KMS-11 (cell line): Measurements from ENCODE around the gene CBS.
"Not testable (repeated sequence)": the region's sequence is repeated elsewhere in the genome, so short reads cannot be mapped to it uniquely, and the experiment has no call there.

Experiments
- H2AFZ ChIP-seq: fragments of 200-600 bp; sonication (generic); 2 replicates; pipeline ENCODE4 v1.6.1; 2016; ENCODE audit warnings: antibody characterized with exemption, mixed run types, low read depth
- H3K27ac ChIP-seq: fragments of 200-600 bp; sonication (generic); 2 replicates; pipeline ENCODE4 v1.6.1; 2016; ENCODE audit warnings: mild to moderate bottlenecking, mixed run types
- H3K27me3 ChIP-seq: fragments of 200-600 bp; sonication (generic); 2 replicates; pipeline ENCODE4 v1.6.1; 2017; ENCODE audit warnings: mild to moderate bottlenecking, low read depth, mixed run types, moderate library complexity; ENCODE audit not compliant: insufficient read depth
- H3K36me3 ChIP-seq: fragments of 200-600 bp; sonication (generic); 2 replicates; pipeline ENCODE4 v1.6.1; 2017; ENCODE audit warnings: mild to moderate bottlenecking, mixed run types; ENCODE audit not compliant: insufficient read depth
- H3K4me1 ChIP-seq: fragments of 200-600 bp; sonication (generic); 2 replicates; pipeline ENCODE4 v1.6.1; 2016; ENCODE audit warnings: mild to moderate bottlenecking, low read depth, mixed run types; ENCODE audit not compliant: poor library complexity, severe bottlenecking
- H3K4me2 ChIP-seq: fragments of 200-600 bp; sonication (generic); 2 replicates; pipeline ENCODE4 v1.7.0; 2016; ENCODE audit warnings: mild to moderate bottlenecking, mixed run types
- H3K4me3 ChIP-seq: fragments of 200-600 bp; sonication (generic); IDR thresholded peaks from 2 replicates; pipeline ENCODE4 v1.6.1; 2017; ENCODE audit warnings: low read depth, low read length, mixed read lengths; ENCODE audit not compliant: insufficient read depth
- H3K79me2 ChIP-seq: fragments of 200-600 bp; sonication (generic); 2 replicates; pipeline ENCODE4 v1.6.1; 2016; ENCODE audit warnings: low read depth, mixed run types; ENCODE audit not compliant: insufficient read depth
- H3K9ac ChIP-seq: fragments of 200-600 bp; sonication (generic); 2 replicates; pipeline ENCODE4 v1.6.1; 2016; ENCODE audit warnings: mild to moderate bottlenecking, mixed run types
- H4K20me1 ChIP-seq: fragments of 200-600 bp; sonication (generic); 2 replicates; pipeline ENCODE4 v1.6.1; 2016; ENCODE audit warnings: mild to moderate bottlenecking, mixed run types; ENCODE audit not compliant: insufficient read depth
- TF ChIP-seq, protein P1 (sequence below): fragments of 200-600 bp; sonication (generic); conservative IDR thresholded peaks from 2 replicates; pipeline ENCODE4 v1.6.1; 2017; ENCODE audit warnings: low read depth, mild to moderate bottlenecking, antibody characterized with exemption, low read length, moderate library complexity, mixed read lengths

The CBS gene

DNA sequence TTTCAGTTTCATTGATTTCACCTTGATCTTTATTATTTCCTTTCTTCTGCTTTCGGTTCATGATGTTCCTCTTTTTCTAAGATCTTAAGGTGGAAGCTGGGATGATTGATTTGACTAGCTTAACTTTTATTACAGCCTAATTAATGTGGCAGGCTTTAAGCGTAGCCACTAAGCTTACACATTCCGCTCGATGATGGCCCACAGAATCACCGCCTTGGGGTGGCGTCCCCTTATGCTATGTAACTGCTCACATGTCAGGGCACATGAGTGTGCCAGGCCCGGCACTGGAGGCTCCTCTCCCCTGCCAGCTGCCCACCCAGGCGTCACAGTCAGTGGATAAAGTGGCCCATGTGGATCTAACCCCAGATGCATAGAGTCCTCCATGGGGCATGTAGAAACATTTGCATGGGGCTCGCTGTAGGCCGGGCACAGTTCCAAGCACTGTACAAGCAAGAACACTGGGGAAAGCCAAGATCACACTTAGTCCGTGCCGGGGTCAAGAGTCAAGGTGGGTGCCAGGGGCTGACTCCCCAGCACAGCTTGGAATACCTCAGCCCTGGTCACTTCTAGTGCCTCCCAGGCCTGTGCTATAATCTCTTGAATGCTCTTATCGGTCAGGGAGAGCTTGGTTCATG is 59.6 kb downstream of the CBS start:
- Histone ChIP-seq H3K27ac (no peak overlapping the region), H2AFZ (no peak overlapping the region), H3K36me3 (no peaks in the 10 kb centered on the region; the same call in 1 of the 2 replicates), H3K79me2 (no peaks in the 10 kb centered on the region), H3K9ac (no peak overlapping the region), H3K4me1 (no peaks in the 10 kb centered on the region), H4K20me1 (no peaks in the 10 kb centered on the region), H3K27me3 (no peaks in the 10 kb centered on the region), H3K4me3 (no peak overlapping the region), H3K4me2 (no peak overlapping the region)
- TF ChIP-seq, protein P1, sequence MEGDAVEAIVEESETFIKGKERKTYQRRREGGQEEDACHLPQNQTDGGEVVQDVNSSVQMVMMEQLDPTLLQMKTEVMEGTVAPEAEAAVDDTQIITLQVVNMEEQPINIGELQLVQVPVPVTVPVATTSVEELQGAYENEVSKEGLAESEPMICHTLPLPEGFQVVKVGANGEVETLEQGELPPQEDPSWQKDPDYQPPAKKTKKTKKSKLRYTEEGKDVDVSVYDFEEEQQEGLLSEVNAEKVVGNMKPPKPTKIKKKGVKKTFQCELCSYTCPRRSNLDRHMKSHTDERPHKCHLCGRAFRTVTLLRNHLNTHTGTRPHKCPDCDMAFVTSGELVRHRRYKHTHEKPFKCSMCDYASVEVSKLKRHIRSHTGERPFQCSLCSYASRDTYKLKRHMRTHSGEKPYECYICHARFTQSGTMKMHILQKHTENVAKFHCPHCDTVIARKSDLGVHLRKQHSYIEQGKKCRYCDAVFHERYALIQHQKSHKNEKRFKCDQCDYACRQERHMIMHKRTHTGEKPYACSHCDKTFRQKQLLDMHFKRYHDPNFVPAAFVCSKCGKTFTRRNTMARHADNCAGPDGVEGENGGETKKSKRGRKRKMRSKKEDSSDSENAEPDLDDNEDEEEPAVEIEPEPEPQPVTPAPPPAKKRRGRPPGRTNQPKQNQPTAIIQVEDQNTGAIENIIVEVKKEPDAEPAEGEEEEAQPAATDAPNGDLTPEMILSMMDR, result no peak

- H3K4me2 ChIP-seq, result no peak overlapping the region
- H4K20me1 ChIP-seq, result no peaks in the 10 kb centered on the region
- H3K4me1 ChIP-seq, result no peaks in the 10 kb centered on the region
- H3K27me3 ChIP-seq, result no peaks in the 10 kb centered on the region
- H3K9ac ChIP-seq, result no peak overlapping the region
- no peak overlapping the region for H3K27ac ChIP-seq
- H3K36me3 ChIP-seq, result no peaks in the 10 kb centered on the region; the same call in 1 of the 2 replicates
- no peak overlapping the region for H2AFZ ChIP-seq
- H3K4me3 ChIP-seq, result no peak overlapping the region
- no peaks in the 10 kb centered on the region for H3K79me2 ChIP-seq
- TF ChIP-seq, protein P1, result no peak
These were observed 63.0 kb downstream of the CBS start for GRCh38 chr21:43012596-43012995.

- H3K4me3 ChIP-seq, result no peak overlapping the region
- TF ChIP-seq, protein P1, result no peak
- H3K27me3 ChIP-seq, result no peaks in the 10 kb centered on the region
- H3K4me2 ChIP-seq, result no peak overlapping the region
- H4K20me1 ChIP-seq, result no peaks in the 10 kb centered on the region
- H3K27ac ChIP-seq, result no peak overlapping the region
- no peaks in the 10 kb centered on the region for H3K4me1 ChIP-seq
- H3K79me2 ChIP-seq, result no peaks in the 10 kb centered on the region
- H3K9ac ChIP-seq, result no peak overlapping the region
- H2AFZ ChIP-seq, result no peak overlapping the region
- no peaks in the 10 kb centered on the region; the same call in 1 of the 2 replicates for H3K36me3 ChIP-seq
These were observed 68.8 kb downstream of the CBS start for GRCh38 chr21:43006874-43007208.

DNA sequence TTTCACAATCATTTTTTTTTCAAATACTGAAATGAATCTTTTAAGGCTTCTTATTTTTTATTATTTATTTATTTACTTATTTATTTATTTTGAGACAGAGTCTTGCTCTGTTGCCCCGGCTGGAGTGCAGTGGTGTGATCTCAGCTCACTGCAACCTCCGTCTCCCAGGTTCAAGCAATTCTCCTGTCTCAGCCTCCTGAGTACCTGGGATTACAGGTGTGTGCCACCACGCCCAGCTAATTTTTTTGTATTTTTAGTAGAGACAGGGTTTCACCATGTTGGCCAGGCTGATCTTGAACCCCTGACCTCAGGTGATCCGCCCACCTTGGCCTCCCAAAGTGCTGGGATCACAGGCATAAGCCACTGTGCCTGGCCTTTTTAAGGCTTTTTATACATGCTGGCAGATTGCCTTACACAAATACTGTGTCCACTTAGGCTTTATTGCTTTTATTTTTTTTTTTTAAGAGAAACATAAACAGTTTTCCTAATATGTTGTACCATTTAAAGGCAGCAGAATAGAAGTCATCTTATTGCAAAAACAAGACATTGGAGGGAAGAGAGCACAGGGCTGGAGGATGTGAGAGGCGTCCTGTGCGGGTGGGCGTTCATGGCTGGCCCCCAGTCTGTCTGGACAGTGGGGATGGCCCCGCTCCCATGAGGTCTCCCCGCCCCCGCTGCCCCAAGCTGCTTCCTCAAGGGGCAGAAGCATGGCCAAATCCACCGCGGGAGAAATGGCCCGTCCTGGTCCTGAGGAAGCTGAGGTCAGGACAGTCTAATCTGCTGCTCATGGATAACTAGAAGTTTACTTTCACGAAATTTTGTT is 69.4 kb downstream of the CBS start:
- H3K4me2 ChIP-seq, H2AFZ ChIP-seq, H3K9ac ChIP-seq, H3K79me2 ChIP-seq, H3K27ac ChIP-seq, H4K20me1 ChIP-seq, H3K4me1 ChIP-seq, H3K27me3 ChIP-seq, H3K36me3 ChIP-seq, H3K4me3 ChIP-seq: not testable (repeated sequence)

GRCh38 chr21:43005635-43006034 is 70.0 kb downstream of the CBS start:
- H2AFZ ChIP-seq, result no peak overlapping the region
- H3K27me3 ChIP-seq, result no peaks in the 10 kb centered on the region
- no peaks in the 10 kb centered on the region for H3K36me3 ChIP-seq
- no peak overlapping the region for H3K4me2 ChIP-seq
- TF ChIP-seq, protein P1, result no peak
- no peaks in the 10 kb centered on the region for H3K4me1 ChIP-seq
- no peaks in the 10 kb centered on the region for H4K20me1 ChIP-seq
- no peak overlapping the region for H3K27ac ChIP-seq
- H3K79me2 ChIP-seq, result no peaks in the 10 kb centered on the region
- H3K4me3 ChIP-seq, result no peak overlapping the region
- H3K9ac ChIP-seq, result no peak overlapping the region
